Brain microvascular endothelial cell (primary cell): ENCODE results near the gene SLC4A4.
A peak's percentile ranks its signal among the peaks of the same experiment; 100 is the strongest.

ENCODE experiments used
- DNase-seq: peaks from one replicate; pipeline ENCODE4 v3.0.0-alpha.2; 2020
- H3K27ac ChIP-seq: fragments of 250-450 bp; sonication (Bioruptor Pico); 2 replicates; pipeline ENCODE4 v1.5.1; 2020; ENCODE audit warnings: mild to moderate bottlenecking, moderate library complexity
- H3K27me3 ChIP-seq: fragments of 250-450 bp; sonication (Bioruptor Pico); replicated peaks from 2 replicates; pipeline ENCODE4 v1.5.1; 2020; ENCODE audit warnings: mild to moderate bottlenecking
- H3K36me3 ChIP-seq: fragments of 250-450 bp; sonication (Bioruptor Pico); replicated peaks from 2 replicates; pipeline ENCODE4 v1.5.1; 2020; ENCODE audit warnings: mild to moderate bottlenecking
- H3K4me3 ChIP-seq: 2 replicates; pipeline ENCODE4 v1.5.1; 2011; ENCODE audit warnings: low read depth, mild to moderate bottlenecking, control low read depth, low read length, moderate library complexity
- CTCF ChIP-seq: IDR thresholded peaks from 2 replicates; pipeline ENCODE4 v1.5.1; 2011; ENCODE audit warnings: low read depth, mild to moderate bottlenecking, moderate library complexity, low read length, control low read depth, inconsistent platforms; ENCODE audit errors: missing control alignments
- in situ Hi-C: cut with HindIII; loops from 2 replicates; pipeline ENCODE4 v1.10.0; 2017; ENCODE audit warnings: low sequenced_read_pairs, low pct_ligation_motif_present

SLC4A4 gene

GRCh38 chr4:71595576-71596108 is 256.8 kb downstream of the SLC4A4 start:
- H3K27me3 ChIP-seq = no peaks in the 10 kb centered on the region
- TF ChIP-seq CTCF = no peak
- no peak overlapping the region for H3K27ac ChIP-seq
- in situ Hi-C loops = no loop called here
- no peaks in the 10 kb centered on the region for H3K36me3 ChIP-seq
- no peak for DNase-seq
- no peak overlapping the region for H3K4me3 ChIP-seq

- Histone ChIP-seq H3K27me3 (no peaks in the 10 kb centered on the region), H3K36me3 (no peaks in the 10 kb centered on the region), H3K4me3 (no peak overlapping the region), H3K27ac (no peak overlapping the region)
- in situ Hi-C loops = no loop called here
- no peak for TF ChIP-seq CTCF
- no peak for DNase-seq
Observed at GRCh38 chr4:71599578-71599977, 260.8 kb downstream of the SLC4A4 start.

GRCh38 chr4:71602289-71602900 is 263.6 kb downstream of the SLC4A4 start:
- H3K36me3 ChIP-seq = no peaks in the 10 kb centered on the region
- no peak overlapping the region for H3K4me3 ChIP-seq
- H3K27me3 ChIP-seq = no peaks in the 10 kb centered on the region
- in situ Hi-C loops = no loop called here
- DNase-seq = peak; percentile 67
- TF ChIP-seq CTCF = no peak
- peak overlapping the region; percentile 63 for H3K27ac ChIP-seq

- Histone ChIP-seq H3K27me3 (no peaks in the 10 kb centered on the region), H3K36me3 (no peaks in the 10 kb centered on the region), H3K27ac (no peak overlapping the region), H3K4me3 (no peak overlapping the region)
- no peak for TF ChIP-seq CTCF
- no peak for DNase-seq
- in situ Hi-C loops = no loop called here
Observed at GRCh38 chr4:71604785-71605184, 266.0 kb downstream of the SLC4A4 start.

GRCh38 chr4:71607109-71607508 is 268.3 kb downstream of the SLC4A4 start:
- in situ Hi-C loops = no loop called here
- H3K27me3 ChIP-seq = no peaks in the 10 kb centered on the region
- DNase-seq = no peak
- H3K36me3 ChIP-seq = no peaks in the 10 kb centered on the region
- no peak for TF ChIP-seq CTCF
- H3K27ac ChIP-seq = no peak overlapping the region
- no peak overlapping the region for H3K4me3 ChIP-seq
